GM19240 (cell line): ENCODE measurements around the gene NR2C2AP.
A peak's percentile ranks its signal among the peaks of the same experiment; 100 is the strongest.
"Not testable (repeated sequence)": the region's sequence is repeated elsewhere in the genome, so short reads cannot be mapped to it uniquely, and the experiment has no call there.

ENCODE experiments used
- DNase-seq: peaks from one replicate; pipeline ENCODE4 v3.0.0; 2011; ENCODE audit warnings: low spot score; ENCODE audit not compliant: insufficient read length

NR2C2AP gene

DNA sequence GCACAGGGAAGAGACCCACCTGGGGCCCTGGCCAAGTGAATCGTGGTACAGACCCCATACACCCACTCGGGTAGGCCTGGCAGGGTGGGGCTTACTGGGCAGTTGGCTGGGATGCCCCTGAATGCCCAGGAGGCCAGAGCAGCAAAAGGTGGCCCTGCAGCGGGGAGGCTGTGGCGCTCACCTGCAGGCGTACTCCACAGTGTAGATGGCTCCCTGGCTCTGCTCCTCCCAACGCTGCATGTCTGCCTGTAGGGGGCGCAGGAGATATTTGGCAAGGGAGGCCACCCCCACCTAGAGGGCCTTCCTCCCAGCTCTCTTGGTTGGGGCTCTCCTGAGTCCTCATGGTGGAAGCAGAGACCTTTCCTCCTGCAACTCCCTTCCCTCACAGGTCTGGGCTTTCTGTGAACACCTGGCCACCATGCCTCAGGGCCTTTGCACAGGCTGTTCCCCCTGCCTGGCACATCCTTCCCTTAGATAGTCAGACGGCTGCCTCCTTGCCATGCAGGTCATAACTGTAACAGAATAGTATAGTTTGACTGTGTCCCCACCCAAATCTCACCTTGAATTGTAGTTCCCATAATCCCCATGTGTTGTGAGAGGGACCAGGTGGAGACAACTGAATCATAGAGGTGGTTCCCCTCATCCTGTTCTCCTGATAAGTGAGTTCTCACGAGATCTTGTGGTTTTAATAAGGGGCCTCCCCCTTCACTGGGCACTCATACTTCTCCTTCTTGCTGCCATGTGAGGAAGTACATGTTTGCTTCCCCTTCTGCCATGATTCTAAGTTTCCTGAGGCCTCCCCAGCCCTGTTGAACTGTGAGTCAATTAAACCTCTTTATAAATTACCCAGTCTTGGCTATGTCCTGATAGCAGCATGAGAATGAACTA lies 17.1 kb downstream of the NR2C2AP start:
- DNase-seq = no peak

DNA sequence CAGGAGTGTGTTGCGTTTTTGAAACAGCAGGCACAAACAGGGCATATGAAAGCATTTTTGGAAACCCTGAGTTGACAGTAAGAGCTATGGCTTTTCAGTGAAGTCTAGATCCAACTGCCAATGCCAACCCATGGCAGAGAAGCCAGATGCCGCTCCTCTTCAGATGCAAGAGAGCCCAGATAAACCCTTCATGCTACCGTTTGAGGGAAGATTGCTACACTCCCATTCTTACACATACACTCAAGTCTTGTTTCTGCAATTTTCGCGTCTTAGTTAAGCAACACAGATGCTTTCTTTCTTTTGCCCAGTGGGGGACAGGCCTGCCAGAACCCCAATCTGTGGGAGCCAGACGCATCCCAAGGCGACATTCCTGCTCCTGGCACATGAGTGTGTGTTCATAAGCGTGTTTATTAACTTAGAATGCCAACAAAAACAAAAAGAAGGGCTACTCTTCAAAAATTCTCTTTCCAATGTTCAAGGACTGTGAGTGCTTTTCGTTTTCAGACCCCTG lies 21.7 kb downstream of the NR2C2AP start:
- DNase-seq = no peak

DNA sequence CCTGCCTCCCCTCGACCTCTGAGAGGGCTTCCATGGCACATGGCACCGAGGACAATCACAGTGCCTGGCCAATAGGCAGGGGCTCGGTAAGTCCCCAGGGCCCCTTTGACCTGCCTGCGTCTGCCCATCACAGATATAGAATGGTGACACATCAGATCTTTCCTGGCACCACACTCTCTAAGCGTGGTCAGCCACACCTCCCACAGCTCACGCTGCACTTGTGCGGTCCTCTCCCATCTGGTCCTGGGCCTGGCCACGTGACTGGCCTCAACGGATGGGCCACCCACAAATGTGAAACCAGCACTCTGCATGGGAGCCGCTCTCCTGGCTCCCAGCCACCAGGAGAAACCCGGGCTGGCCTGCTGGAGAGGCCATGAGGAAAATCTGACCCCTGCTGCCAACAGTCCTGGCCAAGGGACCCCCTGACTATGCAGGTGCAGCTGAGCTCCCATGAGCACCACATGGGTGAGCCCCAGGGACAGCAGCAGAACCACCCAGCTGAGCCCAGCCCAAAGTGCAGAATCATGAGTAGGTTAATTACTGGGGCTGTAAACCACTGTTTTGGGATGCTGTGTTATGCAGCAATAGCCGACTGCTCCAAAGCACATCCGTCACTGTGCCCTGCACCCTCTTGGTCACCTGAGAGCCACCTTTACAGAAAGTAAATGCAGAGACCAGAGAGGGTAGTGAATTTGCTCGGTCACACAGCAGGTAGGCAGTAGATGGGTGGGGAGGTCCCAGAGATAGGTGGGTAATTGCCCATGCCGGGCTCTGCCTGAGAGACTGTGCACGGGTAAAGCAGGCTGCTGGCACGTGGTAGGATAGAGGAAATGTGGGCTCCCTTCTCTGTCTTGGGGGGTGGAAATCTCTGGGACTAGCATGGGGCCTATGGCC lies 23.4 kb downstream of the NR2C2AP start:
- DNase-seq = no peak

DNA sequence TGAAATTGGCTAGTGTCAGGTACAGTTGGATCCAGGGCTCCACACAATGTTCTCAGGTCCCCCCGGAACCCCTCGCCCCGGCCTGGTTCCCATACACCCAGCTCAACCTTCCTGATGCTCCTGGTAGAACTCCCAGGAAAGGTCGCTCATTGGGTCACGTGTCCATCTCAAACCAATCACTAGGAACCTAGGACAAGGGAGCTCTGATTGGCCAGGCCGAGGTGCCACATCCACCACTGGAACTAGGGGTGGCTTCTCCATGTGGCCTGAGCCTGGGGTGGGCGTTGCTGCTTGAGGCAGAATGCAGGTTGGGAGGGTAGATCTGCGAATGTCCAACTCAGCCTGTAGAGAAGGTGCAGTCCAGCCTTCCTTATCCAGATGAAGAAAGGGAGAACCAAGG lies 26.3 kb downstream of the NR2C2AP start:
- DNase-seq = no peak

DNA sequence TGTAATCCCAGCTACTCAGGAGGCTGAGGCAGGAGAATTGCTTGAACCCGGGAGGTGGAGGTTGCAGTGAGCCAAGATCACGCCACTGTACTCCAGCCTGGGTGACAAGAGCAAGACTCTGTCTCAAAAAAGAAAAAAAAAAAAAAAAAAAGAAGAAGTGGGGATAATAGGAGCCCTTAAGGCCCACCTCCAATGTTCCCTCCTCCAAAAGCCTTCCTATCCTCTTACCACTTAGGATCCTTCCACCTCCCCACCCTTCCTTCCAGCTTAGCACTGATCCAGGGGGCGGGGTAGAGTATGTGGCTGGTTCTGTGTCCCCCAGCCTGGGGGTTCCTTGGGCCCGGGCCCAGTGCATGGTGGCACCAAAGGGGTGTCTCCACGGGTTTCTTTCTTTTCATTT lies 30.0 kb downstream of the NR2C2AP start:
- not testable (repeated sequence) for DNase-seq

DNA sequence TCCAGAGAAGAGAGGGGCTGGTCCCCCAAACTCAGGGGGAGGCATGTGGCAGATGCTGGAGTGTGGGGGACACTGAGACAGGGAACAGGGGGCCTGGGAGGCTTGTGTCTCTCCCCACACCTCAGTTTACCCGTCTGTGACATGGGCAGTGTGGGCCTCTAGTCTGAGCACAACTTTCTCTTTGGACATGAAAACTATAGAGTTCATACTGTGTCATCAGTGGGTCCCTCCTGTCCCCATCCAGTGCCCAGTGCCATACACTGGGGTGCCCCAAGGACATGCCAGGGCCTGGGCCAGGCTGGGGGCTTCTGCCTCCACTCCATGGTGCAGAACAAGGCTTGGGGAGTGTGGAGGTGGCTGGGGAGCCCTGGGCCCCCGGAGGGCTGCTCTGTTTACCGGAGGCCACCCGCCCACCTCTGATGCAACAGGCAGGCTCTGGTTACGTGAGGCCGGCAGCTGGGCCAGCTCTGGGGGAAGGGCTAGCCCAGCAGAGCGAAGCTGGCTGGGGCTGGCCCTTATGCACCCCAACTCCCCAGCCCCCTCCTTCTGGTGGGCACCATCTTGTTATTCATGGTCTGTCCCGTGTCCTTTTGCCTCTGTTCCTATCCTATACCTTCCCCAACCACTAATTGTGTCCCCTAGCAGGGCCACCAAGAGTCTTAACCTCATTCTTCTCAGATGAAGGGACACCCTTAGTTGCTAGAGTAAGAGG lies 31.2 kb downstream of the NR2C2AP start:
- no peak for DNase-seq

DNA sequence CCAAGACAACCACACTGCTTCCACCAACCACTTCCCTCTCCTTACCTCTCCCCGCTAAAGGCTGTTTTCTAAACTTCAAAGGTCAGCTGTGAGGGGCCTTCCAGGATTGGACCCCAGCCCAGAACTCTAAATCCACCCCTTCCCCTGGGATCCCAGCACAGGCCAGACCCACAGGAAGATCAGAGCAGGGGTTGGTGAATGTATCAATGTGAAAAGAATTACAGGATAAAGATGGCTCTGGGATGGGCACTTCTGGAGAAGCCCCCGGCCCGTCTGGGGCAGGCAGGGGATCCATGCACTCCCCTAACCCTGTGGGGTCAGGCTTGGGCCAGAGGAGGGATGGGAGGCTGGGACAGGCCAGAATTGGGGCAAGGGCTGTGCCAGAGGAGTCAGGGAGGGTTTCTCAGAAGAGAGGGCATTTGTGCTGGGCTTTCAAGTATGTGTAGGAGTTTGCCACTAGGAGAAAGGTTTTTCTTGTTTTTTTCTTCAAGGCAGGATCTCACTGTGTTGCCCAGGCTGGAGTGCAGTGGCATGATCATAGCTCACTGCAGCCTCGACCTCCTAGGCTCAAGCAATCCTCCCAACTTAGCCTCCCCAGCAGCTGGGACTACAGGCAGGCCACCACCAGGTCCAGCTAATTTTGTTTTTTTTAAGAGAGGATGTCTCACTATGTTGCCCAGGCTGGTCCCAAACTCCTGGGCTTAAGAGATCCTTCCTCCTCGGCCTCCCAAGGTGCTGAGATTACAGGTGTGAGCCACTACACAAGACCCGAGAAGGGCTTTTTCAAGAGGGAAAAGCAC lies 32.1 kb downstream of the NR2C2AP start:
- DNase-seq = no peak

DNA sequence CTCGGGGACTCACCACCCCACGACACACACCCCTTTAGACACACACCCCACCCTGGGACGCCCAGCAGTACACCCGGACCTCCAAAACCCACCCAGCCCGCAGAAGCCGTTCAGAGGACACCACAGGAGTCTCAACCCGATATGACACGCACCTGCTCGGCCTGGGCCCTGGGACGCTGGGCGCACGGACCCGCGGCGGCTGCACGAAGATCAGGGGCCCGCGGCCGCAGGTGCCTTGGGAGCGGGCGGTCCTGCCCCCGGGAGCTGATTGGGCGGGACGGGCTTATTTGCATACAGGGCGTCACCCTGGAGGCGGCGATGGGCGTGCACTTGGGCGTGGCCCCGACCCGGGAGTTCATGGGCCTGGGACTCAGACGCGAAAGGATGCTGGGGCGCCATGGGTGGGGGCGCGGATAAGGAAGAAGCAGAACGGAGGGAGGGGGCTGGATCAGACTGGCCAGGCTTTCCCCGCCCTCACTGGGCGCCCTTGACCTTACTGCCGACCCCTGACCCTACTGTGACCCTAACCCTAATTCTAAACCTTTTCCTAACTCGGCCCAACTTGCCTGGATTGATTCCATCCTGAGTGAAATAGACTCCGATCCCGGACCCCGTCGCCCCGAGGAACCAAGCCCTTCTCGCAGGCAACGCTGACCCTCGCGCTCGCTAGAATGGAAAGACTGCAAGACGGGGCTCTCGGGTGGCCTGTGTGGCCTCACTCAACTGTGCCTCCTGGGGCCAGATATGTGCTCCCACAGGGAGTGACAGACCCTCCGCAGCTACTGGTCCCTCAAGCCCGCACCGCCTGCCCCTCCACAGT lies 33.0 kb downstream of the NR2C2AP start, which contains the start of gene MEF2B:
Gene MEF2B, minus strand, starts transcription at position 211 of the 820 bp plus-strand sequence. CDS start 19,528 bp downstream, outside the sequence.
- peak; percentile 85 for DNase-seq

DNA sequence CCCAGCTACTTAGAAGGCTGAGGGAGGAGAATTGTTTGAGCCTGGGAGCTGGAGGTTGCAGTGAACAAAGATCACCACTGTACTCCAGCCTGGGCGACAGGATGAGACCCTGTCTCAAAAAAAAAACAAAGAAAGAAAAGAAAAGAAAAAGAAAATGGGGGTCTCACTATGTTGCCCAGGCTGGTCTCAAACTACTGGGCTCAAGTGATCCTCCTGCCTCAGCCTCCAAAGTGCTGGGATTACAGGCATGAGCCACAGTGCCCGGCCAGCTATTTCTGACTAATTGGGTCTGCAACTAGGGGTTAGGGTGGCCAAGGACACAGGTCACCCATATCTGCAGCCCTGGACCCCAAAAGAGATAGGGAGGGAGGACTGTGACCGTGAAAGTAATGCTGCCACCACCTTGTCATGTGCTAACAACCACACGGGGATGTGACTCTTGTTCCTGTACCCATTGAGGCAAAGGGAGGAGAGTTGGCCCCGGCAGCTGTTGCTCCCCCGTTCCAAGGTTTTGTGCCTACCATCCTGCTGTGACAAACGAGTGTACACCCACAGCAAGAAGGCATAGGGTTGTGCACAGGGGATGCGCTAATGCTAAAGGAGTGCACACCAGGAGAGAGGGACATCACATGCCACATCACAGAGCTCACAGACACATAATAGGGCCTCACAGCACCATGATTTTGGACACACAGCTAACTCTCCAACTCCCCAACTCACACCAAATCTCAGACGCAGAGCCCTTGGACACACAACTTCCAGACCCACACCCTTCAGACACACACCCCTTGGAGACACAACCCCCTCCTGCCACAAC lies 33.8 kb downstream of the NR2C2AP start:
- no peak for DNase-seq

DNA sequence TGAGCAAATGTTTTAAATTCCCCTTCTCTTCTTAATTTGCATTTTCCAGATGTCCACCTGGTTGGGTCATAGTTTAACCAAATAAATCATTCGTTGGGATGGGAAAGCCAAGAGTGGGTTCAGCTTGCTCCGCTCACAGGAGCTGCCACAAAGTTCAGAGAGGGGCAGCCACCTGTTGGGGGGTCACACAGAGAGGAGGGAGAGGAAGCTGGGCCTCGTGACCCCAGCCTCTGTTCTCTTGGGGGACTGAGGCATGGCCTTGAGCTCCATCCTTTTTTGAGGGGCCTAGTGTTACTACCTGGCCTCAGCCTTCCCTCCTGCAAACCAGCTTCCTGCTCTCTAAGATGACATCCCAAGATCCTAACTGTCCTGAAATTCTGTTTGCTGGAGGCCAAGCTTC lies 35.6 kb downstream of the NR2C2AP start:
- DNase-seq = no peak

DNA sequence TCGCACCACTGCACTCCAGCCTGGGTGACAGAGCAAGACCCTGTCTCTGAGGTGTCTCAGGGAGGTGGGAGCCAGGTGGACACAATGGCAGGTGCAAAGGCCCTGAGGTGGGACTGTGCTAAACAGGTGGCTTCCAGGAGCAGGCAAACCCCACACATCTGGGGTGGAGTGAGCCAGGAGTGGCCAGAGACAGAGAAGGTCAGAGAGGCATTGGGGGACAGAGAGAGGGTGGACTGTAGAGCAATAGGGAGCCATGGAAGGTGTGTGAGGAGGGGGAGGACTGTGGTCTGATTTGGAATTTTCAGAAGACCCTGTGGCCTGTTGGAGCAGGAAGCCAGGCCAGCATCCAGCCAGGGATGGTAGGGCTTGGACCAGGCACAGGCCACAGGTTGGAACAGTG lies 37.8 kb downstream of the NR2C2AP start:
- DNase-seq = no peak

DNA sequence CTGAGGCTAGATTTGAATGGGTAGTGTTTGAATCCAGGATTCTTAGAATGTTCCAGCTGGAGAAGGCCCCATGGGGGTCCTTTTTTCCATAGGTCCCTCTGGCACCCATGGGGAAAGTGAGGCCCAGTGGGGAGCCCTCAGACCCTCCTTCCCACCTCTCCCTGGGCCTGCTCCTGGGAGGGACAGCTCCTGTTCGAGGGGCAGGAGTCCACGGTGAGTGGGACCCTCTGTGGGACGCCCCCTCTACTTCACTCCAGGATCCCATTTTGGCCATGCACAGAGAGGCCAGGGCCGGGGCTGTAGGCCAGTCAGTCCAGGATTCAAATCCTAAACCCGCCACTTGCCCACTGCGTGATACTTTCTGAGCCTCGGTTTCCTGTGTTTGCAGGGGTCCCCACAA lies 40.7 kb downstream of the NR2C2AP start:
- DNase-seq = no peak

DNA sequence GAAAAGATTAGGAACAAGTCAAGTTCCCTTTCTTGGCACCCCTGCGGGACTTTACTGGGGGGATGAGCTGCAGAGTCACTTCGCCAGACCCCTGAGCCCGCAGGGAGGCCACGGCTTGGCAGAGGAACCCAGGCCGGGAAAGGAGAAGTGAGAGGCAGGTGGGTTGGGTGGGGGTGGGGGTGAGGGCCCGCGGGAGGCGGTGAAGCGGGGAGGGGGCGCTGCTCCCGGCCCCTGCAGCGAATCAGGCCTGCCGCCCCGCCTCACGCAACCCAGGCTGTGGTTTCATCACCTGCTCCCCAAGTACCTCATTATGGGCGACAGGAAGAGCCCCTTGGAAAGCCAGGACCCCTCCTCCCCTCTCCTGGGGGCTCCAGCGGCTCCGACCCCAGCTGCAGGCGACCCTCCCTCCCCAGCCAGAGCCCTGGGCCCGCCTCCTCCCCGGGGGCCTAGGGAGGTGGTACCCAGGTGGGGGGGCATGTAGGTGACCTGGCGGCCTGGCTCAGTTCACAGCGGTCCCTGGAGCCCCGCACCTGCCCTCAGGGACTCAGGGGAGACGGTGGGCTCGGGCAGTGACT lies 42.7 kb downstream of the NR2C2AP start:
- no peak for DNase-seq

DNA sequence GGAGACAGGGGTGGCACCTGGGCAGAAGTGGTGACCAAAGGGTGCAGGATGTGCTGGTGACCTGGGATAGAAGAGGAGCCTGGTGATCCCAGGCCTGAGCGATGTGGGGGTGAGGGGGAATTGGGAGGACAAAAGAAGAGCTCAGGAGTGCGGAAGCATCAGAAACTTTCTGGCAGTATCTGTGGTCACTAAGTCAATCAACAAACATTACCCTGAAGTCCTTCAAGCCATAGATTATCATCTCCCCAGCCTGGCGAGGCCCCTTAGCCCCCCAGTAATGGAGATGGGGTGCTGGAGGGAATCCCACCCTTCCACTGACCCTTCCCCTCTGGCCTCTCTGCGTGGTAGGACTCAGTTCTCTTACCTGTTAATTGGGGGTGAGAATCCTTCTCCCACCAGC lies 43.7 kb downstream of the NR2C2AP start:
- DNase-seq = no peak

DNA sequence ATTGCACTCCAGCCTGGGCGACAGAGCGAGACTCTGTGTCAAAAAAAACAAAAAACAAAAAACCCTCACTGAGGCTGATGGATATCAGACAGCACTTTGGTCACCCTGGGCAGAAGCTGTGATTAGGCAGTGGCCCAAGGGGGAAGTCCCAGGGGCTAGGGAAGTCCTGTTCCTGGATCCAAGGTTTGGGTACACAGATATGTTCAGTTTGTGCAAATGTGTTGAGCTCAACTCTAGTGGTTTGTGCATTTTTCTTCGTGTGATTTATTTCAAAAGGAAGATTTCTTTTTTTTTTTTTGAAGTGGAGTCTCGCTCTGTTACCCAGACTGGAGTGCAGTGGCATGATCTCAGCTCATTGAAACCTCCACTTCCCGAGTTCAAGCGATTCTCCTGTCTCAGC lies 45.4 kb downstream of the NR2C2AP start:
- DNase-seq = no peak

DNA sequence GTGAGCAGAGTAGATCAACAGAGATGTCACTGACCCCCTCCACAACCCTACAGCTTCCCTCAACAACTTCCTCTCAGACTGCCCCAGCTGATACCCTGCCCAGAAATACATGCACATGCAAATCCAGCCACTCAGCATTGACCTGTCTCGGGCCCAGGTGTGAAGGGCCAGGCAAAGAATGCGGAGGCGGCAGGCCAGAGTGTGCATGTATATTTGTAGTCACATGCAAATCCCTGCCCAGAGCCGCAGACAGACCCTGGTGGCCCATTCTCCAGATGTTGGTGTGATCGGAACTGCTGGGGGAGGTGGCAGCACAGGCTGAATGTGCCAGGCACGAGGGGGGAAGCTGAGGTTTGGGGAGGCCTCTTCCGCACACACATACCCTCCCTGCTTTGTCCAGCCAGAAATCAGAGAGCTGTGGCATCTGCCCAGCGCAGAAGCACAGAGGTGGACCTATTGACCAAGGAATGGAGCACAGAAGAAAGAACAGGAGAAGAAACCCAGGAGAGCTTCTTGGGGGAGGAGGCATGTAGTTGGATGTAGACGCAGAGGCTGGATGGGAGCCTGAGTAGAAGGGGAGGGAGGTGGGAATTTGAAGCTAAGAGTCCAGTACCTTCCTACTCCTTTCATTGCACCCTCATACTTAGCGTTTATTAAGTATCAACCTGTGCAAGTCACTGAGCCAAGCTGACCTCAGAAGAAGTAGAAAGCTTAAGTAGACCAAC lies 47.6 kb downstream of the NR2C2AP start:
- DNase-seq = peak; percentile 83

DNA sequence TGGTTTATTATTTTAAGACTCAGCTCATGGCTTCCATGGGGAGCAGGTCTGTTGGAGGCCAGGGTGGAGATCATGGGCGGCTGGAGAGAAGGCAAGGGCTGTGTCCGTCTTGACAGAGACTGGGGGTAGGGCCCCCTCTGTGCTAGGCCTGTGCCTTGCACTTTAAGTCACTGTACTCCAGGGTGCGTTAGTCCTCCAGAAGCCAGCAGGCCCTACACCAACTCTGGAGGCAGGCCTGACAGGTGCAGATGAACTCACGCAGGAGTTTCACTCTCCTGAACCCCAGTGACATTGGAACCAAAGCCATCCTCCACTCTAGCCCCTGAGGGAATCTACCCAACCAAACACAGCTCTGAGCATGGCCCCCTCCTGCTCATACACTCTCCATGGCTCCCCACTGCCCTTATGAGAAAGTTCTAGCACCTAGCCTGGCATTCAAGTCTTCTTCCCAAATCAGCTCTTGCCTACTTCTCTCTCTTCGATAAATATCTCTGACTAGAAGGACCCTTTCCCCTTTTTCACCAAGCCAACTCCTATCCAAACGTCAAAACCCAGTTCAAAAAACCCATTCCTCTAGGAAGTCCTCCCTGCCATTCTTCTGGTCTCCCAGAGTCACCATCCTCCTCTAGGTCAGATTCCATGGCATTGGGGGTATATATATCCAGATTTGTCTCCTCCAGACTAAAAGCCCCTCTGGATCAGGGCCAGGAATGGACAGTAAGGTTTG lies 48.3 kb downstream of the NR2C2AP start:
- DNase-seq = no peak
